Muscle of back (tissue), 13 donors: ENCODE results near the gene SHLD3. TPM values are rescaled to one million over a fixed set of nuclear protein-coding genes. Genes with fewer than 3 reads are reported as not detected.
A peak's percentile ranks its signal among the peaks of the same experiment; 100 is the strongest.
"Not testable (repeated sequence)": the region's sequence is repeated elsewhere in the genome, so short reads cannot be mapped to it uniquely, and the experiment has no call there.

Experiments
- DNase-seq, 3 donors: peaks; one replicate each; pipeline versions ENCODE4 v3.0.0 to v3.0.0-alpha.2; 2013
- long read RNA-seq, 9 donors: transcript quantifications; one replicate each; lab custom pipeline, GENCODE V29; 2026
- polyA plus RNA-seq, 10 donors: library from polyadenylated mRNA; unstranded; fragments of 120-200 nt; gene quantifications; one replicate each; pipeline ENCODE4 v1.2.1, GENCODE V29; 2013; ENCODE audit not compliant: insufficient read length in 10 of 10

The SHLD3 gene
- 1 to 10 TPM; 2.4 to 3.8 (median 2.9) TPM for polyA plus RNA-seq
- long read RNA-seq, donor 1, partial matches to known transcripts = 0 of 1 reads
- long read RNA-seq, donor 1, other reads (novel, unspliced or antisense) = 0 of 1 reads
- long read RNA-seq, donor 2, partial matches to known transcripts = 0 of 1 reads
- long read RNA-seq, donor 2, other reads (novel, unspliced or antisense) = 0 of 1 reads
- long read RNA-seq, donor 3 = 0 reads
- long read RNA-seq, donor 4, partial matches to known transcripts = 0 of 1 reads
- long read RNA-seq, donor 4, other reads (novel, unspliced or antisense) = 0 of 1 reads
- long read RNA-seq, donor 5 = 0 reads
- long read RNA-seq, donor 6, partial matches to known transcripts = 0 of 3 reads
- long read RNA-seq, donor 6, other reads (novel, unspliced or antisense) = 0 of 3 reads
- long read RNA-seq, donor 7 = 0 reads
- long read RNA-seq, donor 8, partial matches to known transcripts = 0 of 2 reads
- long read RNA-seq, donor 8, other reads (novel, unspliced or antisense) = 0 of 2 reads
- long read RNA-seq, donor 9 = 0 reads

GRCh38 chr5:65624571-65625555, at the start of gene SHLD3, which contains the start of gene TRAPPC13:
TSS of gene SHLD3 (plus strand) at chr5:65625027. CDS start at chr5:65629588, 4,561 bp downstream.
TSS of gene TRAPPC13 (plus strand) at chr5:65625027. CDS start at chr5:65625061, 34 bp downstream.
- DNase-seq = peak; percentile 90 to 97 (median 93)

- no peak for DNase-seq
These were observed 47.7 kb upstream of the SHLD3 start for GRCh38 chr5:65577141-65577540.

DNA sequence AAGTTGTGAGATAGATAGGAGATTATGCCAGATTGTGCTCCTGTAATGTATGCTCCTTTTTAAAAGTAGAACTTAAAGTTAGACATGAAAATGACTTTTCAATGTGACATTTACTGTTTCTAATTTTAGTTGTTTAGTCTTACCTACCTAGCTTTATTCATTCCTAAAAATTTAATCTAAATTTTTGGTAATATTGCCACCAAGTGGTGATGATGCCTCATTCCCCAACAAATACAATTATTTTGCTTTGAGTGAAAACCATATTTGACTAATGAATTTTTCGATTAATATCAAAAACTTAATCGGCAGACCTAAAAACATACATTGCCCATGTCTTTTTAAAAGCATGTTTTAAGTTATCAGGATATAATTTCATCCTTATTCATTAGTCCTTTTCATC, 36.1 kb upstream of the SHLD3 start:
- no peak for DNase-seq

DNA sequence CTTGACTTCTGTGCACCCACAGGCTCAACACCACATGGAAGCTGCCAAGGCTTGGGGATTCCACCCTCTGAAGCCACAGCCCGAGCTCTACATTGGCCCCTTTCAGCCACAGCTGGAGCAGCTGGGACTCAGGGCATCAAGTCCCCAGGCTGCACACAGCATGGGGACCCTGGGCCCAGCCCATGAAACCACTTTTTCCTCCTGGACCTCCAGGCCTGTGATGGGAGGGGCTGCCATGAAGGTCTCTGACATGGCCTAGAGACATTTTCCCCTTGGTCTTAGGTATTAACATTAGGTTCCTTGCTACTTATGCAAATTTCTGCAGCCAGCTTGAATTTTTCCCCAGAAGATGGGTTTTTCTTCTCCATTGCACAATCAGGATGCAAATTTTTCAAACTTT, 23.1 kb upstream of the SHLD3 start:
- not testable (repeated sequence) for DNase-seq

DNA sequence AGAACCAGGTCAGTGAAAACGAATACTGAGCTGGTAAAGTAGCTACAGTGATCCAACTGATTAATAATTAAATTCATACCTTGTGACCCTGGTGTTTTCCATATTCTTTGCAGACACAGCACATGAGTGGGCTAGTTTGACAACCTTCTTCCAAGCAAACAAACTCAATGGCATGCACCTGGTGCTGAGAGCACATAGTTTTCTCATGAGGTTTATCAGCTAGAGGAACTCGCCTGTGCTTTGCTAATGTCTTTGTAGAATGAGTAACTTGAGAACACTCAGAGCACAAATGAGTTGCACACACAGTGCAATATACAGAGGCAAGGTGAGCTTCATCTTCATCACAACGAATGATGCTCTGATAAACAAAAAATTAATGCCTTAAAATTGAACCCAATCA, 13.3 kb upstream of the SHLD3 start:
- no peak for DNase-seq

GRCh38 chr5:65612298-65612907, 12.4 kb upstream of the SHLD3 start:
- DNase-seq = no peak

GRCh38 chr5:65620021-65620420, 4.8 kb upstream of the SHLD3 start:
- no peak for DNase-seq

GRCh38 chr5:65621961-65622360, 2.9 kb upstream of the SHLD3 start:
- not testable (repeated sequence) for DNase-seq

DNA sequence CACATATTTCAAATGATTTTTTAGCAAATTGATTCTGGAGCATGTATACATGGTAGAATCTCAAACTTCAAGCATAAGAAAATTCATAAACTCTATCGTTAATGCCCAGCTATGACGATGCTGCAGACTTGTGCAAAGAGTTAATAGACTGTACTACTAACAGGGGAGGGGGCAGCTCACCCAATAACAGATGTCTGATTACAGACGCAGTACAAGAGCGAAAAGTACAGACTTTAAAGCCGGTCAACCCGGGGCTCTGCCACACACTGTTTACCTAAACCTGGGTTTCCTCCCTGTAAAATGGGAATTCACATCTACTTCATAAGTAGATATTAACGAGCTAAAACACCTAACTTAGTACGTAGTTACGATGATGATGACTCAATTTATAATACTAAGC, 1.3 kb upstream of the SHLD3 start:
- DNase-seq = no peak

GRCh38 chr5:65624025-65624570, 729 bp upstream of the SHLD3 start, which contains the start of gene TRIM23:
TSS of gene TRIM23 (minus strand) at chr5:65624333. CDS start at chr5:65624274, 59 bp downstream.
- DNase-seq = peak; percentile 95 to 98 (median 96)

DNA sequence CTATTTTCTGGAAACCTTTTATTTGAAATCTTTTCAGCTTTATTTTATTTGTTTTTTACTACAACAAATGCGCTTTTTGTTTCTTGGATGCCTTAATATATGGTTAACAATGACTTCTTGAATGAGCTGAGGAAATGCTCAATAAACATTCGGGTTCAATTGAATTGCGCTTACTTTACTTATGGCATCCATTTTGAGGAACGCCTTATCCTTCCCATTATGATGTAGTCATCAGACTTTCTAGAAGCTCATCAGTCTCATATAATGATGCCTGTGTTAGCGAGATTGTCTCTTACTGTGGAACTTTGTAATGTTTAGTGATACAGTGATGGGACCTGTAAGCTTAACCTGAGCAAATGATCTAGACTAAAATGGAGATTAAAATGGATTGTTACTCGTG, 916 bp downstream of the SHLD3 start:
- peak in 1 of 3 donors; percentile 5 for DNase-seq

DNA sequence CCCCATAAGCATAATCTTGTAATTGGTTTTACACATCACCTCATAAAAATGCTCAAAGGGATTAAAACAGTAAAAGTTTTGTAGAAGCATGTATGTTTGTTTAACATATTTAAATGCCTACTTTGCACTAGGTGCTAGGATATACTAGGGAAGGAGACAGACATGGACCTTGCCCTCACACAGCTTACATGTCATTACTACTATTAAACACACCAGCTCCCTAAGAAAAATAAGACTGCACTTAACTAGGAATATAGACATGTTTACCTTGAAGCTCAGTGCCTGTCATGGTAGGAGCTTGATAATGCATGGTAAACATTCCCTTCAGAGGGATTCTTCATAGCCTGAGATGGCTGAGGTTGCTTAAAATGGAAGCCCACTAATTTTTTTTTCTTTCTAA, 6.2 kb downstream of the SHLD3 start:
- no peak for DNase-seq

GRCh38 chr5:65640240-65640639, 15.4 kb downstream of the SHLD3 start:
- DNase-seq = no peak

DNA sequence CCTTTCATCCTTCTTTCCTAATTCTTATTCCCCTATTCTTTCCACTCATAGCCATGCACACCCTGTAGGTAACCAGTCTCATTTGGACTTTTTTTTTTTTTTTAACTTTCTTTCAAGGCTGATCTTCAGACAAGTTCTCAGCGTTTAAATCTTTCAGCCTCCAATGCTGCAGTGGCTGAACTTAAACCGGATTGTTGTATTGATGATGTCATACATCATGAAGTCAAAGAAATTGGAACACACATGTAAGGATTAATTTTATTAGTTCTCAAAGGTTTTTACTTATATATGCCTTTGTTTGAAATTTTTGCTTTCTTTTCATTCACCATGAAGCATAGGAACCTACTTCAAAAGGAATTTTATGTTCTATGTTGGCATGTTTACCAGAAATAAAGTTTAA, 22.1 kb downstream of the SHLD3 start:
- DNase-seq = no peak

- DNase-seq = no peak
These were observed 23.1 kb downstream of the SHLD3 start for GRCh38 chr5:65647941-65648340.

DNA sequence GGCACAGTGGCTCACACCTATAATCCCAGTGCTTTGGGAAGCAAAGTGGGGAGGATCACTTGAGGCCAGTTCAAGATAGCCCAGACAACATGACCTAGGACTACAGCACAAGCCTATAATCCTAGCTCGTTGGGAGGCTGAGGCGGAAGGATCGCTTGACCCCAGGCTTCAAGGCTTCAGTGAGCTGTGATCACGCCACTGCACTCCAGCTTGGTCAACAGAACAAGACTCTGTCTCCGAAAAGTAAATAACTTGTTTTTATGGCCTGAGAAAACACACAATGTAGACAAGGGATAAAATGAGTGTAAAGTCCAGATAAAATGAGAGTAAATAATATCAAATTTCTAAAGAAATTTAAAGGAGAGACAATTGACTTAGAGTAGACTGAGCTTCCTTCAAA, 26.3 kb downstream of the SHLD3 start:
- no peak for DNase-seq

DNA sequence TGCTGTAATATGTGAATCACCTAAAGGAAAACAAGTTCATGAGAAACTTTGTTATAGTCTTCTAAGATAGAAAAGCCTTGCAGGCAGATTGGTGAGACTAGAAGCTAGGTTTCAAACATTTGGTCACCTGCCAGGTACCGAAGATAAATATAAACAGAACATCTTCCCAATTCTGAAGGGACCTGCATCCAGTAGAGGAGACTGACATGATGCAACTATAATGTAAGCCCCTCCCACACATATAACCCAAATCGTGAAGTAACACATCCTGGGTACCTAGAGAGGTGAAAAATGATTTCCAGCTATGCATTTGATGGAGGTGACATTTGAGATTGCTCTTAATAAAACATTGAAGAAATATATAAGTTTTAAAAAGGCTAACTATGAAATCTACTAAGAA, 29.9 kb downstream of the SHLD3 start:
- DNase-seq = no peak

DNA sequence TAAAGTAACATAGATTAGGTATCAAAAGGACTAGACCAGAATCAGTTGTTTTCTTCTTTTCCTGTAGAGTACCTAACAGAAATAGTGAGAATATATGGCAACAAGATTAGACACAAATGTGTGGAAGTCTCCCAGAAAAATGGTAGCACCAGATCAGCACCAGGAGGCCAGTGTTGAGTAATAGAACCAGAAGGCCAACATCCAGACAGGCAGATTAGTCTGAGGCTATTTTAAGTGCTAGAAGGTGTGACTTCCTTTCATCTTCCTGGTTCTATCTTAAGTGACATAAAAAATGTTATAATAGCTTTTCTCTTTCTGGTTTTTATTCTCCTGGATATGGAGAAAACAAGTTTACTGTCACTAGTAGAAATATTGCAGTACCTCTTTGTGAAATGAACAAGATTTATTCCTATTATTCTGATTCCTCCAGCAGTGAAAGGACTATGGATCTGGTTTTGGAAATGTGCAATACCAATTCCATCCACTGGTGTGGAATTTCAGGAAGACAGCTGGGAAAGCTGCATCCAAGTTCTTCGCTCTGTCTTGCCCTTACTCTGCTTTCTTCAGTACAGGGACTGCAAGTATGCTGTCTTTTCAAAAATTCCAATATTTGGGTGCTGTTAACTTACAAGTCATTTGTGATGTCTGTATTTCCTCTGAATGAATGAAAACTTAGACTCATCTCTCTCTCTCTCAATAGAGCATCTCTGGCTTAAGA, 39.1 kb downstream of the SHLD3 start:
- DNase-seq = peak; percentile 2 to 18 (median 4)

DNA sequence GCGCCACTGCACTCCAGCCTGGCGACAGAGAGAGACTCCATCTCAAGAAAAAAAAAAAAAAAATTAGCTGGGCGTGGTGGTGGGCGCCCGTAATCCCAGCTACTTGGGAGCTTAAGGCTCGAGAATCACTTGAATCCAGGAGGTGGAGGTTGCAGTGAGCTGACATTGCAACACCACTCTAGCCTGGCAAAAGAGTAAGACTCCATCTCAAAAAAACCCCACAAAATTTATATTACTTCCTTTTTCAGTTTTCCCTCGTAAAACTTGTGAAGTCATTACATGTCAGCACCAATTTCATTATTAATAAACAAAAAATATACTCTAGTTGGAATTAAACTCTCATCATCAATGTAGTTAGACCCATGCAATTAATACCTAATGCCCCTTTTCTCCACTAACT, 43.9 kb downstream of the SHLD3 start:
- DNase-seq = no peak

GRCh38 chr5:65672796-65673195, 48.0 kb downstream of the SHLD3 start:
- DNase-seq = peak in 1 of 3 donors; percentile 4

DNA sequence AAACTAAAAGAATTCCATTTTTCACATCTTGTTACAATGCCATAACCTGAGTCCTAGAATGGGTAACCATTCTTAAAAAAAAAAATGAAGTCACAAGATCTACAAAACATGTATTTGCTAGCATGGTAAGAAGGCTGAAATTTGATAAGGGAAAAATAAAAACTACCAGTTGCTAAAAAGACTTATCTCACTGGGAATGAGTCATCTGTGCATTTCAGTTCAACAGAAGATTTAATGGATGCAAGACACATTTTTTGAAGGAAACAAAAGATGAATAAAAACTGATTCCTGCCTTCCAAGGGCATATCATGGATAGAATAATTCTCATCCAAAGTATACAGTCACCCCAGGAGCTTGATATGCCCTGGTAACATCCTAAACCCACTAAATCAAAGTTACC, 49.9 kb downstream of the SHLD3 start:
- DNase-seq = no peak
